Measurements from ENCODE around the gene TRERF1.

DNA sequence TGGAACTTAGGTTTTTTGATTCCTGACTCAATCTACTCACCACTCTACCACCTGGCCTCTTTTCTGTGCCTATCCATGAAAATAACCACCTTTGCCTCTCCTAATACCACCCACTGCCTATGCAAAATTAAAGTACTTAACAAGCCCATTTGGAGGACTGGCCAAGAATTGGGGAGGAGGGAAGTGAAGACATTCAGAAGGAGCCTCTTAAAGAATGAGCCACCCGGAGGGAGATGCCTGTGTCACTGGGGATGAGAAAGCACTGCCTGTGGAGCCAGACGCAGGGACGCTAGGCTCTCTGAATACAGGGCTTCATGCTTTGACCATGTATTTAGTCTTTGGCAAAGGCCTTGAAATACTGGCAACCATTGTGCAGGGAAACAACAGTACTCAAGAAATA lies 194.1 kb downstream of the TRERF1 start:
- TF ChIP-seq, protein P1, sequence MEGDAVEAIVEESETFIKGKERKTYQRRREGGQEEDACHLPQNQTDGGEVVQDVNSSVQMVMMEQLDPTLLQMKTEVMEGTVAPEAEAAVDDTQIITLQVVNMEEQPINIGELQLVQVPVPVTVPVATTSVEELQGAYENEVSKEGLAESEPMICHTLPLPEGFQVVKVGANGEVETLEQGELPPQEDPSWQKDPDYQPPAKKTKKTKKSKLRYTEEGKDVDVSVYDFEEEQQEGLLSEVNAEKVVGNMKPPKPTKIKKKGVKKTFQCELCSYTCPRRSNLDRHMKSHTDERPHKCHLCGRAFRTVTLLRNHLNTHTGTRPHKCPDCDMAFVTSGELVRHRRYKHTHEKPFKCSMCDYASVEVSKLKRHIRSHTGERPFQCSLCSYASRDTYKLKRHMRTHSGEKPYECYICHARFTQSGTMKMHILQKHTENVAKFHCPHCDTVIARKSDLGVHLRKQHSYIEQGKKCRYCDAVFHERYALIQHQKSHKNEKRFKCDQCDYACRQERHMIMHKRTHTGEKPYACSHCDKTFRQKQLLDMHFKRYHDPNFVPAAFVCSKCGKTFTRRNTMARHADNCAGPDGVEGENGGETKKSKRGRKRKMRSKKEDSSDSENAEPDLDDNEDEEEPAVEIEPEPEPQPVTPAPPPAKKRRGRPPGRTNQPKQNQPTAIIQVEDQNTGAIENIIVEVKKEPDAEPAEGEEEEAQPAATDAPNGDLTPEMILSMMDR (IDR thresholded peaks at IDR 0.05) = no peak
- TF ChIP-seq POLR2A (IDR thresholded peaks at IDR 0.05) = no peak
